ENCODE measurements around the gene GCSAM. TPM values are rescaled to one million over a fixed set of nuclear protein-coding genes. Genes with fewer than 3 reads are reported as not detected.

Gene GCSAM
- total RNA-seq, 1 donor from 2014 or later: 0.90 TPM

DNA sequence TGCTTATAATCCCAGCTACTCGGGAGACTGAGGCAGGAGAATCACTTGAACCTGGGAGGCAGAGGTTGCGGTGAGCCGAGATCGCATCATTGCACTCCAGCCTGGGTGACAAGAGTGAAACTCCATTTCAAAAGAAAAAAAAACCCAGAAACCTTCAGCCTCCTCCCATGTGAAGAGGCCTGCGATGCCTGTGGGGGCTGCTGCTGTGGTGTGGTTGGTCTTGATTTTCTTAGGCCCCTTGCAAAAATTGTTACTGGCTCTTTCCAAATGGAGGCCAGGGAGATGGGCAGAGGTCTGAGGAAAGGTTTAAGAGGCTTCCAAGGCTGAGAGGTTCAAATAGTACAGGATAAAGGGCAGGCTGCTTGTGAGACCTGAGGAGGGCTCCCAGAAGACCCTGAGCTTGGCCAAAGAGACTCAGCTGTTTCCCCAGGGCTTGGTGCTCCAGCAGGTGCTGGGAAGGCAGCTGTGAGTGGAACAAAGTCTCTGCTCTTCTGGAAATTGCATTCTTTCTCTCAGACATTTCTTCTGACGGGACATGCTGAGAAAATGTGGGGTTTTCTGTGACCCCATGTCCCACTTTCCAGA, 18.4 kb downstream of the GCSAM start:
- Histone ChIP-seq H3K27ac (no peak overlapping the region), H3K4me3 (no peak overlapping the region), H3K4me1 (no peaks in the 10 kb centered on the region), H3K27me3 (no peaks in the 10 kb centered on the region), H3K9me3 (no peaks in the 10 kb centered on the region), H3K36me3 (no peaks in the 10 kb centered on the region)
- DNase-seq (no peak), ATAC-seq (no peak)
- intact Hi-C loops (cut with DNase I): no loop called here
- TF ChIP-seq, protein P1, sequence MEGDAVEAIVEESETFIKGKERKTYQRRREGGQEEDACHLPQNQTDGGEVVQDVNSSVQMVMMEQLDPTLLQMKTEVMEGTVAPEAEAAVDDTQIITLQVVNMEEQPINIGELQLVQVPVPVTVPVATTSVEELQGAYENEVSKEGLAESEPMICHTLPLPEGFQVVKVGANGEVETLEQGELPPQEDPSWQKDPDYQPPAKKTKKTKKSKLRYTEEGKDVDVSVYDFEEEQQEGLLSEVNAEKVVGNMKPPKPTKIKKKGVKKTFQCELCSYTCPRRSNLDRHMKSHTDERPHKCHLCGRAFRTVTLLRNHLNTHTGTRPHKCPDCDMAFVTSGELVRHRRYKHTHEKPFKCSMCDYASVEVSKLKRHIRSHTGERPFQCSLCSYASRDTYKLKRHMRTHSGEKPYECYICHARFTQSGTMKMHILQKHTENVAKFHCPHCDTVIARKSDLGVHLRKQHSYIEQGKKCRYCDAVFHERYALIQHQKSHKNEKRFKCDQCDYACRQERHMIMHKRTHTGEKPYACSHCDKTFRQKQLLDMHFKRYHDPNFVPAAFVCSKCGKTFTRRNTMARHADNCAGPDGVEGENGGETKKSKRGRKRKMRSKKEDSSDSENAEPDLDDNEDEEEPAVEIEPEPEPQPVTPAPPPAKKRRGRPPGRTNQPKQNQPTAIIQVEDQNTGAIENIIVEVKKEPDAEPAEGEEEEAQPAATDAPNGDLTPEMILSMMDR (IDR thresholded peaks at IDR 0.05): no peak

DNA sequence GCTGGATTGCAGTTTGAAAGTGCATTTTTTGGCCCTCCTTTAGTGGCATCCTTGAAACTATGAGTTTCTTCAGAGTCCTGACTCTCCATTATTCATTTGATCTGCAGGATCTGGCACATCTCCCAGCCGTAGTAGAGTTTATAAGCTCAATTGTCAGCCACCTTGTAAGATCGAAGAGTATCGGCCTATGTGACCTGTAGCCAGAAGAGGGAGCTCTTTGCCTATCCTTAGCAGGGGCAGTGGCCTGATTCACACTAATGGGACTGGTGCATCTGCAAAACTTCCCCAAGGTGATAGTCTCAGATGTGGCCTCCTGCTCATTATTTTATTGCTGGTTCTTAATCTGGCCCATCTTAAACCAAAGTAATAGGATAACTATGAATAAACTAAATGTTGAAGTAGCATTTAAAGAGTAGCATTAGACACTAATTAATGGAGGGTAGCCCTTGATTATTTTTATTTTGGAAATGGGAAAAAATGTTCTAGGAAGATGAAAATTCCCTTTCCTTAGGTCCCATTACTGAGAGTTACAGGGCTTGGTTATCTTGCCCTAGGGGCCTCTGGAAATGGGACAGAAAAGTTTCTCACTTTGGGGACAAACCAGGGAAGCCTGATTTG, 21.2 kb downstream of the GCSAM start:
- TF ChIP-seq, protein P1 (IDR thresholded peaks at IDR 0.05): peak; percentile 71
- Histone ChIP-seq H3K36me3 (no peaks in the 10 kb centered on the region), H3K27ac (no peak overlapping the region), H3K4me1 (no peaks in the 10 kb centered on the region), H3K27me3 (no peaks in the 10 kb centered on the region), H3K4me3 (no peak overlapping the region), H3K9me3 (no peaks in the 10 kb centered on the region)
- no peak for DNase-seq
- peak; percentile 92 for ATAC-seq
- intact Hi-C loops (cut with DNase I): no loop called here

DNA sequence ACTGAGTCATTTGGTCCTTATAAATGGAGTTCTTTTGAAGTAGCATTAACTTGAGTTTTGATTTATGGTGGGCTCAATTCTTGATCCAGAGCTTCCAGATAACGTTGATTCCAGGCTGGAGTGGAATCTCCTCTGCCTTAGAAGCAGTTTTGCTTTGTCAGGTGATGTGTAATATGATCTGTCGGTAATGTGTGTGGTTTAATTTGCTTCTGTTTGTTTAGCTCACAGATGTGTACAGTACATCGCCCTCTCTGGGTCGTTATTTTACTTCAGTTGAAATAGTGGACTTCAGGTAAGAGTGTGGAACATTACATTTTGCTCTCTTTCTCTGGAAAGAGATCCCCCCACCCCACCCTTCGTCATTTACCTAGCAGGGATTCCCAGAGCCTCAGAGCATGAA, 23.7 kb downstream of the GCSAM start:
- Histone ChIP-seq H3K36me3 (no peaks in the 10 kb centered on the region), H3K27ac (no peak overlapping the region), H3K27me3 (no peaks in the 10 kb centered on the region), H3K4me1 (no peaks in the 10 kb centered on the region), H3K4me3 (no peak overlapping the region), H3K9me3 (no peaks in the 10 kb centered on the region)
- DNase-seq (no peak), ATAC-seq (no peak)
- intact Hi-C loops (cut with DNase I): no loop called here
- TF ChIP-seq, protein P1 (IDR thresholded peaks at IDR 0.05): no peak

DNA sequence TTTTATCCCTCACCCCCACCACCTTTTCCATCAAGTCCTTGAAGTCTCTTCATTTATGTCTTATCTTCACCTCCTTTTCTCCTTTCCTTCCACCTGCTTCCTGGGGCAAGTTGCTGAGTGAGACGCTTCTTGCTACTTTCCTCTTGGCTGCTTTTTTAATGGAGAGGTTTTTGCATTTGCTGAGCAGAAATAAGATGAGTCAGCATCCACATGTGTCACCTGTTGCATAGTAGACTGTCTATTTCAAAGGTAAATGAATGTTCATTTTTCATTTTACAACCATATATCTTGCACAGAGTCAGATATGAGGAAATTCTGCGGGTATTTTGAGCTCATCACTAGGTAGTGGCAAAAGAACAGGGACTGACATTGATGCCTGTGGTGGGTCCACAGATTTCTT, 28.3 kb downstream of the GCSAM start:
- intact Hi-C loops (cut with DNase I): no loop called here
- TF ChIP-seq, protein P1 (IDR thresholded peaks at IDR 0.05): no peak
- DNase-seq (no peak), ATAC-seq (no peak)
- Histone ChIP-seq H3K27me3 (no peaks in the 10 kb centered on the region), H3K4me1 (no peaks in the 10 kb centered on the region), H3K36me3 (no peaks in the 10 kb centered on the region), H3K4me3 (no peak overlapping the region), H3K27ac (no peak overlapping the region), H3K9me3 (no peaks in the 10 kb centered on the region)

DNA sequence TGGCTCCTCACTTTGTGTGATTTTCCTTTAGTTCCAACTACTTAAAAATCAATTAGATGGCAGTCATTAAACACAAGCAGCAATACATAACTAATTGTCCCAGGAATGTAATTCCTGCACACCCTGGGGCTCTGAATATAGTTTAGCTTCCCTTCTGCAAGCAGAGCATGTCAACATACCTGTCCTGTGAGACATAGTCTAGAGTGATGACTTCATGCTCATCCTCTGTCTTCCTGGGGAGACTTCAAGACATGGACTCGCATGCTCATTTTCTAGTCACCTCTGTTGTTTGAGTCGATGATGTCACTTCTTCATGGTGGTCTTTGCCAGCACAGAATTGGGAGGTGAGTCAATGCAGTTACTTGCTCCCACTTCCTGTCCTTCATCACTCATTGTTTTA, 31.1 kb downstream of the GCSAM start:
- intact Hi-C loops (cut with DNase I): no loop called here
- TF ChIP-seq, protein P1 (IDR thresholded peaks at IDR 0.05): no peak
- H3K4me1 ChIP-seq: no peaks in the 10 kb centered on the region
- ATAC-seq (no peak), DNase-seq (no peak)
- H3K27me3 ChIP-seq: no peaks in the 10 kb centered on the region
- no peak overlapping the region for H3K27ac ChIP-seq
- H3K4me3 ChIP-seq: no peak overlapping the region
- no peaks in the 10 kb centered on the region for H3K36me3 ChIP-seq
- H3K9me3 ChIP-seq: no peaks in the 10 kb centered on the region

All from upper lobe of right lung (tissue), 1 donor.